Suprapubic skin (tissue), 4 donors: ENCODE results near the gene ZBTB6.
A peak's percentile ranks its signal among the peaks of the same experiment; 100 is the strongest.

ENCODE experiments used
- CTCF ChIP-seq, 2 donors: fragments of 200-600 bp in 1 of 2; fragments of 450-650 bp in 1 of 2; sonication (generic) in 1 of 2; IDR thresholded peaks; one replicate each; pipeline ENCODE4 v1.5.1; 2016 to 2019; ENCODE audit warnings: antibody characterized with exemption in 2 of 2, mild to moderate bottlenecking in 1 of 2, moderate library complexity in 1 of 2
- EP300 ChIP-seq: sonication (generic); formaldehyde crosslinking; IDR thresholded peaks from one replicate; pipeline ENCODE4 v1.6.1; 2017; ENCODE audit warnings: antibody characterized with exemption
- POLR2A ChIP-seq, 2 donors: fragments of 450-650 bp; IDR thresholded peaks; one replicate each; pipeline ENCODE4 v1.6.1; 2017; ENCODE audit warnings: antibody characterized with exemption in 2 of 2, mild to moderate bottlenecking in 2 of 2, moderate library complexity in 2 of 2
- POLR2AphosphoS5 ChIP-seq, 3 donors: sonication (generic); formaldehyde crosslinking; IDR thresholded peaks; one replicate each; pipeline ENCODE4 v1.6.1; 2017; ENCODE audit warnings: antibody characterized with exemption in 3 of 3

- no peak for TF ChIP-seq CTCF (IDR thresholded peaks at IDR 0.05)
- no peak for TF ChIP-seq EP300
- TF ChIP-seq POLR2AphosphoS5 (IDR thresholded peaks at IDR 0.05): peak in 2 of 3 donors; percentile 54 to 91
- TF ChIP-seq POLR2A (IDR thresholded peaks at IDR 0.05): peak; percentile 47 to 92
Observed at GRCh38 chr9:122904823-122905710, 8.1 kb downstream of the ZBTB6 start, which contains the start of gene RC3H2.
